Measurements from ENCODE around the gene PPM1J. TPM values are rescaled to one million over a fixed set of nuclear protein-coding genes. Genes with fewer than 3 reads are reported as not detected.
A peak's percentile ranks its signal among the peaks of the same experiment; 100 is the strongest.

Gene PPM1J
- total and polyA plus RNA-seq, 2 donors from 2014 or later: 2.0 to 3.4 TPM

DNA sequence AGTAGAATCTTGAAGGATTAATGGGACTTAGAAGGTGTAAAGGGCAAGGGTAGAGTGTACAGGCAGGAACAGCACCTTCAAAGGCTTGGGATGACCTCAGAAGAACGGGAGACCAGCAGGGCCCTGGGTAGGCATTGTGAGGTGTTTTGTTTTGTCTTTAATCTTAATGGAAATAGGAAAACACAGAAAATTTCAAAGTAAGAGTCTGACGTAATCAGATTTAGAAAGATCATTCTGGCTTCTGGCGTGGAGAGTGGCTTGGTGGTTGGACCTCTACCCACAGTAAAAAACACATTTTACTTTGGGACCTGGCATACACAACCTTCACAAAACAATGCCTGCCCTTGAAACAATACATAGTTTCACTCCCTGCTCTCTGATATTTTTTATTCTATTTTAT is 36.5 kb downstream of the PPM1J start:
- no peak for DNase-seq
- H3K4me3 ChIP-seq (ENCODE audit: low read length in 3 of 3): no peak overlapping the region
- no peaks in the 10 kb centered on the region for H3K9me3 ChIP-seq (ENCODE audit: control insufficient read depth in 2 of 3, insufficient read depth in 1 of 3, low read length in 3 of 3)
- TF ChIP-seq, protein P1, sequence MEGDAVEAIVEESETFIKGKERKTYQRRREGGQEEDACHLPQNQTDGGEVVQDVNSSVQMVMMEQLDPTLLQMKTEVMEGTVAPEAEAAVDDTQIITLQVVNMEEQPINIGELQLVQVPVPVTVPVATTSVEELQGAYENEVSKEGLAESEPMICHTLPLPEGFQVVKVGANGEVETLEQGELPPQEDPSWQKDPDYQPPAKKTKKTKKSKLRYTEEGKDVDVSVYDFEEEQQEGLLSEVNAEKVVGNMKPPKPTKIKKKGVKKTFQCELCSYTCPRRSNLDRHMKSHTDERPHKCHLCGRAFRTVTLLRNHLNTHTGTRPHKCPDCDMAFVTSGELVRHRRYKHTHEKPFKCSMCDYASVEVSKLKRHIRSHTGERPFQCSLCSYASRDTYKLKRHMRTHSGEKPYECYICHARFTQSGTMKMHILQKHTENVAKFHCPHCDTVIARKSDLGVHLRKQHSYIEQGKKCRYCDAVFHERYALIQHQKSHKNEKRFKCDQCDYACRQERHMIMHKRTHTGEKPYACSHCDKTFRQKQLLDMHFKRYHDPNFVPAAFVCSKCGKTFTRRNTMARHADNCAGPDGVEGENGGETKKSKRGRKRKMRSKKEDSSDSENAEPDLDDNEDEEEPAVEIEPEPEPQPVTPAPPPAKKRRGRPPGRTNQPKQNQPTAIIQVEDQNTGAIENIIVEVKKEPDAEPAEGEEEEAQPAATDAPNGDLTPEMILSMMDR (IDR thresholded peaks at IDR 0.05; ENCODE audit: borderline replicate concordance, extremely low read depth, insufficient read depth): no peak
- H3K36me3 ChIP-seq (ENCODE audit: control insufficient read depth in 2 of 3, insufficient read depth in 3 of 3, low read length in 3 of 3): peaks cover 0 to 4% (median 0%) of the 10 kb centered on the region in 3 donors
- H3K4me1 ChIP-seq (ENCODE audit: control insufficient read depth in 2 of 3, insufficient read depth in 2 of 3, low read depth in 1 of 3, low read length in 3 of 3): peaks cover 7 to 14% (median 9%) of the 10 kb centered on the region in 3 donors
- no peaks in the 10 kb centered on the region for H3K27me3 ChIP-seq (ENCODE audit: control insufficient read depth, insufficient read depth, low read length)
- no peak overlapping the region for H3K9ac ChIP-seq (ENCODE audit: low read length in 3 of 3)
- no peak for FAIRE-seq
- intact Hi-C loops (cut with DNase I): no loop called here
- no peak overlapping the region for H3K27ac ChIP-seq (ENCODE audit: low read depth in 2 of 2, low read length in 2 of 2)

DNA sequence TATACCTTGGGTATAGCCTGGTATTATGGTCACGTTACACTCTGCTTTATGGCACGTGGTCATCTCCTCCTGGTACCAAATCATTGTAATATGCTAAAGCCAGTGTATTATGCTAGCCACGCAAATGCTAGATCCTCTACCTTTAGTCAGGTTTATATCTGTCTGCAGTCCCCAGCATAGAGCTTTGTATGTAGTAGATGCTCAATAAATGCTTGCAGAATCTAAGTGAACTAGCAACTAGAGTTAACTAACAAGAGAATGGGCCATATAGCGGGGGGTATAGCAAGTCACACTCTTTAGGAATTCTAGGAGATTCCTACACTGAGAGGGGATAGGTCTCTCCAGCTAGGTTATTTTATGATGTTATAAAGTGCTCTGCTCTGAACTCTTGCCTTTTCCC is 37.6 kb downstream of the PPM1J start:
- Histone ChIP-seq H3K4me1 (ENCODE audit: control insufficient read depth in 2 of 3, insufficient read depth in 2 of 3, low read depth in 1 of 3, low read length in 3 of 3) (peaks cover 9 to 16% (median 9%) of the 10 kb centered on the region in 3 donors), H3K27ac (ENCODE audit: low read depth in 2 of 2, low read length in 2 of 2) (no peak overlapping the region), H3K36me3 (ENCODE audit: control insufficient read depth in 2 of 3, insufficient read depth in 3 of 3, low read length in 3 of 3) (peaks cover 0 to 4% (median 0%) of the 10 kb centered on the region in 3 donors), H3K9ac (ENCODE audit: low read length in 3 of 3) (no peak overlapping the region), H3K9me3 (ENCODE audit: control insufficient read depth in 2 of 3, insufficient read depth in 1 of 3, low read length in 3 of 3) (no peaks in the 10 kb centered on the region), H3K4me3 (ENCODE audit: low read length in 3 of 3) (no peak overlapping the region), H3K27me3 (ENCODE audit: control insufficient read depth, insufficient read depth, low read length) (no peaks in the 10 kb centered on the region)
- FAIRE-seq: no peak
- DNase-seq: no peak
- TF ChIP-seq, protein P1 (IDR thresholded peaks at IDR 0.05; ENCODE audit: borderline replicate concordance, extremely low read depth, insufficient read depth): no peak
- intact Hi-C loops (cut with DNase I): no loop called here

DNA sequence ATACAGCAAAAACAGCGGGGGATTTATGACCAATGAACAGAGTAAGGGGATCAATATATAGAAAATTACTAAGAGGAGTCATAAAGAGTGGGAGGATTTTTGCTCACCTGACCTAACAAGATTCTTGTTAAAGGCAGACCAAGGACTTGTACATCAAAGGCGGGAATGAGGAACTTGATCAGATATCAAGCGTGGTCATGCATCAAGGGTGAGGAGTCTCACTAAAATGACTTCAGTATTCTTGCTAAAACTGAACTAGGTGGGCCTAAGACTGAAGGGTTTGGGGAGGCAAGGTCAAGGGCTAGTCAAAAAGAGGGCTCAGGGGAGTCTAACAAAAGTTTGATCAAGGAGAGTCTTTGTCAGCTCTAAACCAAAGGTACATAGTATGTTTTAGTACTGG is 38.6 kb downstream of the PPM1J start:
- FAIRE-seq (no peak), DNase-seq (peak in 2 of 5 donors; percentile 16 to 18)
- peaks cover 0 to 5% (median 0%) of the 10 kb centered on the region in 3 donors for H3K36me3 ChIP-seq (ENCODE audit: control insufficient read depth in 2 of 3, insufficient read depth in 3 of 3, low read length in 3 of 3)
- H3K27ac ChIP-seq (ENCODE audit: low read depth in 2 of 2, low read length in 2 of 2): no peak overlapping the region
- H3K27me3 ChIP-seq (ENCODE audit: control insufficient read depth, insufficient read depth, low read length): no peaks in the 10 kb centered on the region
- no peak overlapping the region for H3K4me3 ChIP-seq (ENCODE audit: low read length in 3 of 3)
- TF ChIP-seq, protein P1 (IDR thresholded peaks at IDR 0.05; ENCODE audit: borderline replicate concordance, extremely low read depth, insufficient read depth): no peak
- intact Hi-C loops (cut with DNase I): no loop called here
- peaks cover 9 to 16% (median 9%) of the 10 kb centered on the region in 3 donors for H3K4me1 ChIP-seq (ENCODE audit: control insufficient read depth in 2 of 3, insufficient read depth in 2 of 3, low read depth in 1 of 3, low read length in 3 of 3)
- H3K9me3 ChIP-seq (ENCODE audit: control insufficient read depth in 2 of 3, insufficient read depth in 1 of 3, low read length in 3 of 3): no peaks in the 10 kb centered on the region
- H3K9ac ChIP-seq (ENCODE audit: low read length in 3 of 3): no peak overlapping the region

All from kidney (tissue), 14 donors.